GM19238 (cell line): ENCODE data around the gene PPP1R3A.
"Not testable (repeated sequence)": the region's sequence is repeated elsewhere in the genome, so short reads cannot be mapped to it uniquely, and the experiment has no call there.

Experiments used
- DNase-seq: peaks from one replicate; pipeline ENCODE4 v3.0.0; 2011; ENCODE audit warnings: low spot score; ENCODE audit not compliant: insufficient read length

Gene PPP1R3A

DNA sequence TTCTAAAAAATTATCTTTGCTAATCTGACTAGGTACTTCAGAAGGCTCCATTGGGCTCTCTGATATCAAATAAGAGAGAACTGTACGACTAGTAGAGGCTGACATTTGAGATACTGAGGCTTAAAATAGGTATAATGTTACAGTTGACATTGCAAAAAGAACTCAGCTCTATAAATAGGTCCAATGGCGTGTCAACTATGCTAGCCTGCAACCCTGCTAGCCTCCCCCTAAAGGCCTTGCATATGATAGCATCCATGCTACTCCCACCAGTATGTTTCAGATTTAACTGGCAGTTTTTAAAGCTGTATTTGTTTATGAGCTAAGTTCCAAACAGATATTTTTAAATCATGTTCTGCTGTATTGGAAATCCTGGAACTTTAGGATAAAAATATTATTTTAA, at the start of gene PPP1R3A:
TSS of gene PPP1R3A (minus strand) at position 64 of the 400 bp plus-strand sequence. CDS start at position 51, 13 bp downstream.
- DNase-seq: no peak

- DNase-seq: no peak
Observed at GRCh38 chr7:113963356-113963755, 44.5 kb upstream of the PPP1R3A start.

GRCh38 chr7:113959910-113960309, 41.1 kb upstream of the PPP1R3A start:
- DNase-seq: no peak

GRCh38 chr7:113955157-113955556, 36.3 kb upstream of the PPP1R3A start:
- DNase-seq: no peak

GRCh38 chr7:113953553-113953952, 34.7 kb upstream of the PPP1R3A start:
- DNase-seq: no peak

GRCh38 chr7:113945018-113945938, 26.5 kb upstream of the PPP1R3A start:
- DNase-seq: no peak

- DNase-seq: no peak
Observed at GRCh38 chr7:113936982-113937381, 18.2 kb upstream of the PPP1R3A start.

DNA sequence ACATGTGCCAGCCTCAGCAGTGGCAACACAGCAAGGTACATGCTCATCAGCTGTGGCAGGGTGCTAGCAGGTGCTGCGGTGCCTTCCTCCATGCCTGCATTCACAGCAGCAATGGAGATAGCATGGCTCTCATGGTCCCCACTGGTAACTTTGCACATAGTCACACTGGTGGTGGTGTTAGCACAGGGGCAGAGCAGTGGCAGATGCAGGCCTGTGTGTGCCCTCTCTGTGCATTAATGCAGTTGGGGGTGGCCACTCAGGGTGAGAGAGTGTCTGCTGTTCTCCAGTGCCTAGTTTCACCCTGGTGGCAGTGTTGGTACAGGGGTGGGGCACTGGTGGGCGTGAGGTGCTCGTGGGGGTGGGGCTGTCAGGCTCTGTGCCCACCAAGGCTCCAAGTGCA, 17.7 kb upstream of the PPP1R3A start:
- no peak for DNase-seq

- not testable (repeated sequence) for DNase-seq
Observed at GRCh38 chr7:113929389-113929788, 10.6 kb upstream of the PPP1R3A start.

DNA sequence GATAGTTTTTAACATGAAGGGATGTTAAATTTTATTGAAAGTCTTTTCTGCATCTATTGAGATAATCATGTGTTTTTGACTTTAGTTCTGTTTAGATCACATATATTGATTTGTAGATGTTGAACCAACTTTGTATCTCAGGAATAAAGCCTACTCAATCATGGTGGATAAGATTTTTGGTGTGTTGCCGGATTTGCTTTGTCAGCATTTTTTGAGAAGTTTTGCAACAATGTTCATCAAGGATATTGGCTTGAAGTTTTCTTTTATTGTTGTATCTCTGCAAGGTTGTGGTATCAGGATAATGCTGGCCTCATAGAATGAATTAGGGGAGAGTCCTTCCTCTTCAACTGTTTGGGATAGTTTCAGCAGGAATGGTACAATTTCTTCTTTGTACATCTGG, 9.3 kb upstream of the PPP1R3A start:
- DNase-seq: no peak

- no peak for DNase-seq
Observed at GRCh38 chr7:113922049-113922448, 3.2 kb upstream of the PPP1R3A start.

GRCh38 chr7:113921363-113921762, 2.6 kb upstream of the PPP1R3A start:
- no peak for DNase-seq

DNA sequence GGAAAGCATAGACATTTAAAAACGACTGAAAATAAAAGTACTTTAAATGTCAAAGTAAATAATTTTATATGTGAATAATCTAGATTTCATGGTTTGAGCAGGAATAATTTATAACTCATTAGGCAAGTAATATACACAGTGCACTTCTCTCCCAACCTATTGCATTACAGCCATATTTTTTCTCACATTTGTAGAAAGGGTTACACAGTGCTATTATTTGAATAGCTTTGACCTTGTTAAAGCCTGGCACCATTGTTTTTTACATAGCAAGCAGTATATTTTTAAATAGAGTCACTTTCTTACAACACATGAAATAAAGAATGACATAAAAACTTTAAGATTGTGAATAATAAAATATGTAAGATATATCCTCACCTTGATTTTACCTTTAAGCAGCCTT, 969 bp downstream of the PPP1R3A start:
- DNase-seq: no peak

DNA sequence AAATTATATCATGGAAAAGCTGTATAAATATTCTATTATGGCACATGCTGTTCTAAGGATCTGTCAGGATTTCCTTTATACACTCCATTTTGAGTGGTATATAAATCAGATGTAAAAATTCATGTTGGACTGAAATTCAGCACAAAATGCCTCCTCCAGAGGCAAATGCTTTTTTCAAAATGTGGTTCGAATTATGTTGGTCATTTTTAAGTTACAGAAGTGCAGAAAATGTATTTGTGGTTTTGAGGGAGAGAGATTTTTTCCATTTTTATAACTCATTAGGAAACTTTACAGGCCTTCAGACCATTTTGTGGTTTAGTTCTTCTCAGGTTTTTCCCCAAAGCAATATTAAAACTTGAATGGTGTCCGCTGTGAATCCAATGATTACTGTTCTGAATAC, 2.9 kb downstream of the PPP1R3A start:
- DNase-seq: no peak

DNA sequence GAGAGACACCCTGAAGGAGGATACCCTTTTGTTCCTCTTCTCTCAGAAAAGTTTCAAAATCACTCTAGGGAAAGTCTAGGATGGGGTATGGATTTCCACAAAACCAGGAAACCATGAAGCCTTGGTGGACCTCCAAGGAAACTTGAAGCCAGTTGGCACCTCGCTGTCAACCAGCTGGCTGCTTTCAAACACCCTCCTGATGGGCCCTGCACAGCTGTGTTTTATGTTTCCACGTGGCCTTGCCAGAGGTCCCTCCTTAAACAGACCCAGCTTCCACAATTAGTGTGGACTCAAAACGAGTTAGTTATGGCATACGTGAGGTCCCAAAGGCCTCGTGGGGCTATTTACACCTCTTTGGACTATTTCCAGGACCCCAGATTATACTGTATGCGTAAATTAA, 5.9 kb downstream of the PPP1R3A start:
- DNase-seq: no peak

- DNase-seq: no peak
Observed at GRCh38 chr7:113907617-113908016, 11.2 kb downstream of the PPP1R3A start.

- no peak for DNase-seq
Observed at GRCh38 chr7:113904521-113904920, 14.3 kb downstream of the PPP1R3A start.

- no peak for DNase-seq
Observed at GRCh38 chr7:113892818-113893217, 26.0 kb downstream of the PPP1R3A start.

GRCh38 chr7:113891828-113892227, 27.0 kb downstream of the PPP1R3A start:
- no peak for DNase-seq

GRCh38 chr7:113891031-113891350, 27.8 kb downstream of the PPP1R3A start:
- DNase-seq: no peak

DNA sequence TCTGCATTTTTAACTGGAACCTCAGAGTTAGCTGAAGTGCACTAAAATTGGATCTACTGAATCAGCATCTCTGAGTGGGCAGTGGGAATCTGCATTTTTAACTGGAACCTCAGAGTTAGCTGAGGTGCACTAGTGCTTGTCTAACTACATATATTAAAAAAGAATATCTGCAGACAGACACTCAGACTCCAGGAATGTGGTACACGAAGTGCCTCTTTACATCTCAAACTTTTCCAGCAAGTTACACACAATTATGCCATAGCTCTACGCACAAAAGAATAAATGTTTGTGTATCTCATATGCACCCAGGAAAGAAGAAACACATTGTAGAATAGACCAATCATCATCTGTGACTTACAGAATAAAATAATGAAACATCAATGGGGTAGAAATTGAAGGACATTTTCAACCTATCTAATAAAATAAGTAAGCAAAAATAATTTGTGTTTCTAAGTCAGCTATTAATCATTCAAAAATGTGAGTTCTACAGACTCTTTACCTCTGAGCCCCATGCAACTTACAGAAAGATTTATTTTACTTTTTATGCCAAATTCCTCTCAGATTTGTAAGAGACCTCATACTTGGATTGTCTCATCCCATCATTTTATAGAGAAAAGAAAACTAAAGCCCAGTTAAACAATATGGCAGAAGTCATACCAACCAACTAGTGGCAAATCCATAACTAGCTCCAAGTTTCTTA, 28.3 kb downstream of the PPP1R3A start:
- DNase-seq: no peak

DNA sequence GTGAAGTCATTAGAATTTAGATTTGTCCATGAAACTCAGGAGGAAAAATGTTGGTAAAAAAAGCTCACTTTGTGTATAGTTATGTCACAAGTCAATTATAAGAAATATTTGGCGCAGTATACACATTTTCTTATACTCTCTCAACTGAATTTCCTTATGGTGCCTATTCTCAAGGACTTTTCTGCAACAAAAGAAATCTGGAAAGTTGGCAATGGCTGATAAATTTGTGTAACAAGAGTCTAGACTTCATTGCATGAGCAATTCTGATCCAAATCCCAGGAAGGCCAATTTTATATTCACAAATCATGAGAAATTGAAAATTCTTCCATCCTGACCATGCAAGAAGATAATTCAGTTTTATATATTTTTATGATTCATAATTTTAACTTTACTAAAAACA, 35.7 kb downstream of the PPP1R3A start:
- no peak for DNase-seq

- no peak for DNase-seq
Observed at GRCh38 chr7:113880559-113880958, 38.2 kb downstream of the PPP1R3A start.
